HS-27A (cell line): ENCODE data around the gene FAM227A.
"Not testable (repeated sequence)": the region's sequence is repeated elsewhere in the genome, so short reads cannot be mapped to it uniquely, and the experiment has no call there.

Experiments used
- DNase-seq: peaks from one replicate; pipeline ENCODE4 v3.0.0-alpha.2; 2012; ENCODE audit warnings: low read depth, missing footprints

The FAM227A gene

GRCh38 chr22:38611559-38611958 is 44.6 kb downstream of the FAM227A start:
- no peak for DNase-seq

- DNase-seq, result no peak
Measured at GRCh38 chr22:38610234-38610633, 46.0 kb downstream of the FAM227A start.

GRCh38 chr22:38608992-38609750 is 47.0 kb downstream of the FAM227A start:
- DNase-seq, result no peak

- no peak for DNase-seq
Measured at GRCh38 chr22:38607680-38608079, 48.5 kb downstream of the FAM227A start.

- DNase-seq, result no peak
Measured at GRCh38 chr22:38602166-38602565, 54.0 kb downstream of the FAM227A start.

GRCh38 chr22:38601221-38601764 is 54.9 kb downstream of the FAM227A start:
- DNase-seq, result no peak

GRCh38 chr22:38599466-38599865 is 56.7 kb downstream of the FAM227A start:
- no peak for DNase-seq

GRCh38 chr22:38582923-38583322 is 73.3 kb downstream of the FAM227A start:
- not testable (repeated sequence) for DNase-seq

GRCh38 chr22:38578505-38578904 is 77.7 kb downstream of the FAM227A start:
- DNase-seq, result no peak

GRCh38 chr22:38572065-38572464 is 84.1 kb downstream of the FAM227A start:
- no peak for DNase-seq

- DNase-seq, result peak; percentile 11
Measured at GRCh38 chr22:38570779-38571364, 85.3 kb downstream of the FAM227A start.

GRCh38 chr22:38569972-38570778 is 86.0 kb downstream of the FAM227A start, which contains the start of gene DMC1:
Gene DMC1, minus strand, starts transcription at chr22:38570183. Its CDS starts 1,927 bp downstream, at chr22:38568256.
- peak; percentile 52 for DNase-seq

- DNase-seq, result no peak
Measured at GRCh38 chr22:38569181-38569971, 86.8 kb downstream of the FAM227A start.

GRCh38 chr22:38567531-38568285 is 88.5 kb downstream of the FAM227A start:
- DNase-seq, result no peak

- DNase-seq, result no peak
Measured at GRCh38 chr22:38566726-38567504, 89.3 kb downstream of the FAM227A start.

- DNase-seq, result no peak
Measured at GRCh38 chr22:38565441-38565840, 90.8 kb downstream of the FAM227A start.

GRCh38 chr22:38564669-38565068 is 91.5 kb downstream of the FAM227A start:
- DNase-seq, result no peak

GRCh38 chr22:38554281-38554680 is 101.9 kb downstream of the FAM227A start:
- DNase-seq, result no peak

GRCh38 chr22:38549101-38549894 is 106.9 kb downstream of the FAM227A start:
- DNase-seq, result no peak
